Adrenal gland (tissue), 5 donors: ENCODE data around the gene COL5A1.

Source experiments
- POLR2A ChIP-seq, 2 donors: fragments of 450-650 bp; IDR thresholded peaks; one replicate each; pipeline ENCODE4 v1.6.1; 2017; ENCODE audit warnings: antibody characterized with exemption in 2 of 2, mild to moderate bottlenecking in 2 of 2, moderate library complexity in 1 of 2
- TF ChIP-seq, protein P1 (sequence below), 6 experiments: fragments of 450-650 bp in 4 of 6; fragments of 200-600 bp in 2 of 6; sonication (generic) in 1 of 6; IDR thresholded peaks; 1 replicate in 5 of 6; 2 replicates in 1 of 6; pipeline versions ENCODE4 v1.5.1 to v1.8.0; 2016 to 2021; ENCODE audit warnings: antibody characterized with exemption in 6 of 6, mild to moderate bottlenecking in 2 of 6, moderate library complexity in 1 of 6
- donor health status: DM: no; HTN: no; CAD: no.

DNA sequence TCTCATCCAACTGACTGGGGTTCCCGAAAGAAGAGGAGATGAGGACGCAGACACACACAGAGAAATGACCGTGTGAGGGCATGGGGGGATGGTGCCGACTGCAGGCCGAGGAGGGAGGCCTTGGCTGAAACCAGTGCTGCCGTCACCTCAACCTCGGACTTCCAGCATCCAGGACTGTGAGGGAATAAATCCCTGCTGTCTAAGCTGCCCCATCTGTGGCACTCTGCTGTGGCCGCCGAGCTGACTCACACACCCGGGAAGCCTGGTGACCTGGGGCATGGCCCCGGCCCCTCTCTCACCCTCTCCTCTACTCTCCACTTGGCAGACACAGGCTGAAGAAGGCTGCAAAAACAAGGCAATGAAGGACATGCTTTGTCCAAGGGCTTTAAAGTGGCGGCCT is 4.4 kb upstream of the COL5A1 start:
- TF ChIP-seq, protein P1, sequence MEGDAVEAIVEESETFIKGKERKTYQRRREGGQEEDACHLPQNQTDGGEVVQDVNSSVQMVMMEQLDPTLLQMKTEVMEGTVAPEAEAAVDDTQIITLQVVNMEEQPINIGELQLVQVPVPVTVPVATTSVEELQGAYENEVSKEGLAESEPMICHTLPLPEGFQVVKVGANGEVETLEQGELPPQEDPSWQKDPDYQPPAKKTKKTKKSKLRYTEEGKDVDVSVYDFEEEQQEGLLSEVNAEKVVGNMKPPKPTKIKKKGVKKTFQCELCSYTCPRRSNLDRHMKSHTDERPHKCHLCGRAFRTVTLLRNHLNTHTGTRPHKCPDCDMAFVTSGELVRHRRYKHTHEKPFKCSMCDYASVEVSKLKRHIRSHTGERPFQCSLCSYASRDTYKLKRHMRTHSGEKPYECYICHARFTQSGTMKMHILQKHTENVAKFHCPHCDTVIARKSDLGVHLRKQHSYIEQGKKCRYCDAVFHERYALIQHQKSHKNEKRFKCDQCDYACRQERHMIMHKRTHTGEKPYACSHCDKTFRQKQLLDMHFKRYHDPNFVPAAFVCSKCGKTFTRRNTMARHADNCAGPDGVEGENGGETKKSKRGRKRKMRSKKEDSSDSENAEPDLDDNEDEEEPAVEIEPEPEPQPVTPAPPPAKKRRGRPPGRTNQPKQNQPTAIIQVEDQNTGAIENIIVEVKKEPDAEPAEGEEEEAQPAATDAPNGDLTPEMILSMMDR (IDR thresholded peaks at IDR 0.05), result peak in 2 of 6 experiments; percentile 7 to 11
- TF ChIP-seq POLR2A (IDR thresholded peaks at IDR 0.05), result peak in 1 of 2 donors; percentile 37
